ENCODE results near the gene CPM. TPM values are rescaled to one million over a fixed set of nuclear protein-coding genes. Genes with fewer than 3 reads are reported as not detected.
"Not testable (repeated sequence)": the region's sequence is repeated elsewhere in the genome, so short reads cannot be mapped to it uniquely, and the experiment has no call there.

The CPM gene
- total RNA-seq, 2 experiments from 2014 or later: 1.1 to 1.4 TPM

DNA sequence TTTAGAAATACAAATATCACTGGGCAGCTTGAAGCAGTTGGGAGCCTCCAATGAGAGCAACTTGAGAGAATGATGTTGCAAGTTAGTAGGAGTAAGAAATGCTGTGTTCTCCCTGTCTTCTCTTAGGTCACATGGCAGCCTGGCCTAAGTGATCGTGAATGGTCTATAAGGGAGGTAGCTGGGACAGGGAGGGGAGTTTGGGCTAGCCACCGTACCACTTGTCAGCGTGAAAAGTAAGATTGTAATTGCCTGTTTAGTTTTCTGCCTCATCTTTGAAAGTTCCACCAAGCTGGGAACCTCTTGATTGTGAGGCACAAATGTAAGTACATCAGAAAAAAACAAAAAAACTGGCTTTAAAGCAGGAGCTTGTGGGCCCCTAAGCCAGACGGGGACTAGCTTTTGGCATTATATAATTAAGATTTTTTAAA is 88.6 kb downstream of the CPM start:
- no peak overlapping the region for H3K27ac Mint-ChIP-seq
- no peaks in the 10 kb centered on the region for H3K9me3 Mint-ChIP-seq
- H3K4me1 Mint-ChIP-seq: no peaks in the 10 kb centered on the region
- DNase-seq: no peak
- no peak overlapping the region for H3K4me3 Mint-ChIP-seq
- H3K27me3 Mint-ChIP-seq: no peaks in the 10 kb centered on the region
- CTCF ChIA-PET: interaction anchor here (2.0 to 4.2 kb wide), 2 partner anchors 14 to 16 kb away, joined by 4 to 27 read pairs; no protein-coding TSS in a partner anchor
- peaks cover 38% of the 10 kb centered on the region for H3K36me3 Mint-ChIP-seq (ENCODE audit: low read depth)
- POLR2A ChIA-PET: interaction anchor here (1.3 to 2.5 kb wide), 5 partner anchors 8 to 35 kb away, joined by 3 to 8 read pairs (median 6); no protein-coding TSS in a partner anchor

DNA sequence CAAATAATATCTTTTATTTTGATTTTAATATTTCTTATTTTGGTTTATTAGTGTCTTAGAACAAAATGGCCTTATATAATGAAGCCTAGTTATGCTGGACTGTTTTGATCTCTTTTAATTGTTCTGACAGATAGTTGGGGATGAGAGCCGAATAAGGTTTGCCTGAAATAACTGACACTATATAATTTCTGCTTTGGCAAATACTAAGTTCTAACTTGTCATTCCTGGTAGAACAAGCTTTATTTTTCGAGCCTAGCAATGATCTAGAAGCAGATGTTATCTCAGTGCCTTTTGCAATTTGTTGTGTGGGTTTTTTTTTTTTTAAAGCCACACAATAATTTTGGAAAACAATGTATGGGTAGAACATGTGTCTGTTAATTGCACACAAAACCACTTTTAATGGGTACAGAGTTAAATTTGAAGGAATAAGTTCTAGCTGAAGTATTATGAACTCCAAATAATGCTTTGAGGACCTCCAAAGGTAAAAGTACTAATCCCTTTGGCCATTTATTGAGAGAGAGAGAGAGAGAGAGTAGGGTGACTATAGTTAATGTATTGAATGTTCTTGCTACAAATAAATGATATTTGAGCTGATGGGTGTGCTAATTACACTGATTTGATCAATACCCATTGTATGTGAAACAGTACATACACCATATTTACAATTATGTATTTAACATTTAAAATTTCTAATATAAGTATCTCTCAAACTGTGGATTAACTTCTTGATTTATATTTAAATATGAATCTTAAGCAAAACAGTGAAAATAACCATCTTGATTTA is 90.0 kb downstream of the CPM start:
- CTCF ChIA-PET: interaction anchor here (0.9 to 4.2 kb wide), 3 partner anchors 9 to 15 kb away, joined by 4 to 27 read pairs (median 5); no protein-coding TSS in a partner anchor
- H3K4me3 Mint-ChIP-seq: no peak overlapping the region
- peaks cover 51% of the 10 kb centered on the region for H3K36me3 Mint-ChIP-seq (ENCODE audit: low read depth)
- no peak overlapping the region for H3K27ac Mint-ChIP-seq
- H3K4me1 Mint-ChIP-seq: peaks cover 3% of the 10 kb centered on the region
- H3K27me3 Mint-ChIP-seq: no peaks in the 10 kb centered on the region
- H3K9me3 Mint-ChIP-seq: no peaks in the 10 kb centered on the region
- POLR2A ChIA-PET: interaction anchor here (0.9 to 2.5 kb wide), 4 partner anchors 11 to 569 kb away, joined by 3 to 8 read pairs (median 4); no protein-coding TSS in a partner anchor
- no peak for DNase-seq

DNA sequence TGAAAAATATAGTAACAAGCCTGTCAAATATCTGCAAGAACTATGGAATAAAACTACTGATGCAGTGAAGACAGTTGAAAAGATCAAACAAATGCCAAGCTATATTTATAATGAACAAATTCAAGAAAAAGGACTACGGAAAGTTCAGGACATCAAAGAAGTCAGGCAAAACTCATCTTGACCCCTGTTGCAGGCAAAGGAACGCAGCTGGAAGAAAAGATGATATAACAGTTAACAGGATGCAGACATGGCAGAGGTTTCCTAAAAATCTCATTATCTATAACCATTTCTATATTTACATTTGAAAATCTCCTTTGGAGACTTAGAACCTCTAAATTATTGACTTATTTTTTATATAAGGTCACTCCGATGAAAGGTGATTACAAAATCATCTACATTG is 90.8 kb downstream of the CPM start:
- H3K36me3 Mint-ChIP-seq (ENCODE audit: low read depth): peaks cover 56% of the 10 kb centered on the region

DNA sequence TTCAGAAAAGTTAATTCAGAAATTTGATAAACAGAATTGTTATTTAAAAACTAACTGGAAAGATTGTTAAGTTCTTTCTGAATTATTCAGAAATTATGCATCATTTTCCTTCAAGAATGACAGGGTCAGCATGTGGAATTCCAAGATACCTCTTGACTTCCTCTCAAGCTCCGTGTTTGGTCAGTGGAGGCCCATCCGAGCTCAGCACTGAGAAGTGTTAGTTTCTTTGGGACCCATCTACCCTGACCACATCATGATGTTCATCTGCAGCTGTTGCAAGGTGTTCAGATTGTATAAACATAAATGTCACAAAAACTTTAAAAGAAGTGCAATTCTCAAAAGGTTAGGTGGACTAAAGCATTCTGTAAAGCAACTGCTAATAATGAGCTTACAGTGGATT is 91.3 kb downstream of the CPM start:
- Mint-ChIP-seq H3K36me3 (ENCODE audit: low read depth) (peaks cover 57% of the 10 kb centered on the region), H3K27me3 (no peaks in the 10 kb centered on the region), H3K9me3 (no peaks in the 10 kb centered on the region), H3K27ac (no peak overlapping the region), H3K4me1 (peaks cover 3% of the 10 kb centered on the region), H3K4me3 (no peak overlapping the region)
- CTCF ChIA-PET: interaction anchor here (4.2 kb wide), 1 partner anchor 11 kb away, joined by 27 read pairs; no protein-coding TSS in a partner anchor
- DNase-seq: no peak
- POLR2A ChIA-PET: no interaction called here

More for the DNA sequence above, 90.8 kb downstream of the CPM start:
- H3K4me3 Mint-ChIP-seq: no peak overlapping the region
- H3K27ac Mint-ChIP-seq: no peak overlapping the region
- DNase-seq: no peak
- POLR2A ChIA-PET: interaction anchor here (2.5 kb wide), 1 partner anchor 12 kb away, joined by 8 read pairs; no protein-coding TSS in a partner anchor
- no peaks in the 10 kb centered on the region for H3K27me3 Mint-ChIP-seq
- CTCF ChIA-PET: interaction anchor here (4.2 kb wide), 1 partner anchor 11 kb away, joined by 27 read pairs; no protein-coding TSS in a partner anchor
- H3K4me1 Mint-ChIP-seq: peaks cover 3% of the 10 kb centered on the region
- H3K9me3 Mint-ChIP-seq: no peaks in the 10 kb centered on the region

DNA sequence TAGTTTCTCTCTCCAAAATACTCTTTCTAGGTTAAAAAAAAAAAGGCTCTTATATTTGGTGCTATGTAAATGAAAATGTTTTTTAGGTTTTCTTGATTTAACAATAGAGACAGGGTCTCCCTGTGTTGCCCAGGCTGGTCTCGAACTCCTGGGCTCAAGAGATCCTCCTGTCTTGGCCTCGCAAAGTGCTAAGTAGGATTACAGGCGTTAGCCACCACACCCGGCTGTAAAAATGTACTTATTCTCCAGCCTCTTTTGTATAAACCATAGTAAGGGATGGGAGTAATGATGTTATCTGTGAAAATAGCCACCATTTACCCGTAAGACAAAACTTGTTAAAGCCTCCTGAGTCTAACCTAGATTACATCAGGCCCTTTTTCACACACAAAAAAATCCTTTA is 91.8 kb downstream of the CPM start:
- CTCF ChIA-PET: interaction anchor here (4.2 kb wide), 1 partner anchor 11 kb away, joined by 27 read pairs; no protein-coding TSS in a partner anchor
- POLR2A ChIA-PET, H3K4me3 Mint-ChIP-seq, H3K27me3 Mint-ChIP-seq, DNase-seq, H3K9me3 Mint-ChIP-seq, H3K27ac Mint-ChIP-seq, H3K4me1 Mint-ChIP-seq: not testable (repeated sequence)
- H3K36me3 Mint-ChIP-seq (ENCODE audit: low read depth): peaks cover 57% of the 10 kb centered on the region

DNA sequence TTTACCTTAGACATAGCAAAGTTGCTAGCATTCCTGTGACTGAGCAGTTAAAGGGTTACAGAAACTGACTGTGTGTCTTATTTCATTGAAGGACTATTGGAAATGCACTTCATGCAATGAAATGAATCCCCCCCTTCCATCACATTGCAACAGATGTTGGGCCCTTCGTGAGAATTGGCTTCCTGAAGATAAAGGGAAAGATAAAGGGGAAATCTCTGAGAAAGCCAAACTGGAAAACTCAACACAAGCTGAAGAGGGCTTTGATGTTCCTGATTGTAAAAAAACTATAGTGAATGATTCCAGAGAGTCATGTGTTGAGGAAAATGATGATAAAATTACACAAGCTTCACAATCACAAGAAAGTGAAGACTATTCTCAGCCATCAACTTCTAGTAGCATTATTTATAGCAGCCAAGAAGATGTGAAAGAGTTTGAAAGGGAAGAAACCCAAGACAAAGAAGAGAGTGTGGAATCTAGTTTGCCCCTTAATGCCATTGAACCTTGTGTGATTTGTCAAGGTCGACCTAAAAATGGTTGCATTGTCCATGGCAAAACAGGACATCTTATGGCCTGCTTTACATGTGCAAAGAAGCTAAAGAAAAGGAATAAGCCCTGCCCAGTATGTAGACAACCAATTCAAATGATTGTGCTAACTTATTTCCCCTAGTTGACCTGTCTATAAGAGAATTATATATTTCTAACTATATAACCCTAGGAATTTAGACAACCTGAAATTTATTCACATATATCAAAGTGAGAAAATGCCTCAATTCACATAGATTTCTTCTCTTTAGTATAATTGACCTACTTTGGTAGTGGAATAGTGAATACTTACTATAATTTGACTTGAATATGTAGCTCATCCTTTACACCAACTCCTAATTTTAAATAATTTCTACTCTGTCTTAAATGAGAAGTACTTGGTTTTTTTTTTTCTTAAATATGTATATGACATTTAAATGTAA is 93.5 kb downstream of the CPM start:
- POLR2A ChIA-PET: interaction anchor here (1.7 kb wide), 1 partner anchor 9 kb away, joined by 4 read pairs; no protein-coding TSS in a partner anchor
- DNase-seq: no peak

DNA sequence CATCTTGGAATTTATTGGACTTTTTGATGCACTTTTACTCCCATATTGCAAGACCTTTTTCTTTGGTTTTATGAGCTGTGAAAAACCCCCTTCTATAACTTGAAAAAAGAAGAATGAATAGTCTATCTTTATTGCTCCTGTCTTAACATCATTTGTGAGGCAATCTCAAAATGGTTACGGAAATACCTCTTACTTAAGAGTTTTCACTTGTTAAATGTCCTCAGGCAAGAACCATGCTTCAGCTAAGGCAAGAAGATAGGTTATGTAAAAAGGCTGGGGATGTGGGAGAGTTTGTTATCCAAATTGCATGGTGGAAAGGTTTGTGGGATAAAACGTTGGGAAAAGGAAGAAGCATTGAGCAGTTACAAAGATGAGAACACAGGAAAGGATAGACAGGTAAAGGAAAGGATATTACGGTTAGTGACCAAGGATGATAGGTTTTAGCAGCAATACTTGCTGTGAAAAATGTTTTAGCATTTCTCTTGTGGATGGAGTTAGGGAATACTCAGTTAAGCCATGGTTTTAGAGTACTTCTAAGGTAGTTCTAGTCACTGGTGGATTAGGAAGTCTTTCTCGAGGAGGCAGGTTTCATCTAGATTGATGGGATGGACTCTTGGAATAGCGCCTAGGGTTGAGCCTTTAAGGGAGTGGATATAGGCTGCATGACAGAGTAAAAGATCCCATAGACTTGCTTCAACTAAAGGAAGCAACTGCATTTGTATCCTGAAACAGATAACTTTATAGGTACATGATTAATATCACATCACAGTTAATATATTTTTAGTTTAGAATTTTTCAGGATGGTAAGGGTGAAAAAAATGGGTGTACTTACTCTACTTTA is 94.7 kb downstream of the CPM start:
- POLR2A ChIA-PET: no interaction called here
- no peak for DNase-seq
- Mint-ChIP-seq H3K27me3 (no peaks in the 10 kb centered on the region), H3K27ac (no peak overlapping the region), H3K9me3 (no peaks in the 10 kb centered on the region), H3K36me3 (ENCODE audit: low read depth) (peaks cover 58% of the 10 kb centered on the region), H3K4me1 (peaks cover 9% of the 10 kb centered on the region), H3K4me3 (no peak overlapping the region)
- CTCF ChIA-PET: no interaction called here

More for the DNA sequence above, 93.5 kb downstream of the CPM start:
- no peak overlapping the region for H3K27ac Mint-ChIP-seq
- peaks cover 62% of the 10 kb centered on the region for H3K36me3 Mint-ChIP-seq (ENCODE audit: low read depth)
- no peaks in the 10 kb centered on the region for H3K9me3 Mint-ChIP-seq
- H3K4me1 Mint-ChIP-seq: peaks cover 7% of the 10 kb centered on the region
- no peak overlapping the region for H3K4me3 Mint-ChIP-seq
- no peaks in the 10 kb centered on the region for H3K27me3 Mint-ChIP-seq
- CTCF ChIA-PET: interaction anchor here (0.7 kb wide), 2 partner anchors 9 to 32 kb away, joined by 3 to 5 read pairs; partner anchors contain the start of gene MDM2

DNA sequence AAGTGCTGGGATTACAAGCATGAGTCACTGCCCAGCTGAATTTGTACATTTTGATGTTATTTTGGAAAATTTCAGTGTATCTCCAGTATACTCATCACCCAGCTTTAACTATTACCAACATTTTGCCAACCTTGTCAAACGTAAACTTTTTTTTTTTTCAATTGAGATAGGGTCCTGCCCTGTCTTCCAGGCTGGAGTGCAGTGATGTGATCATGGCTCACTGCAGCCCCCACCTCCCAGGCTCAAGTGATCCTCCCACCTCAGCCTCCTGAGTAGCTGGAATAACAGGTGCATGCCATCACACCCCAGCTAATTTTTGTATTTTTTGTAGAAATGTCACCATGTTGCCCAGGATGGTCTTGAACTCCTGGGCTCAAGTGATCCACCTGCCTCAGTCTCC is 95.8 kb downstream of the CPM start:
- Mint-ChIP-seq H3K27me3 (no peaks in the 10 kb centered on the region), H3K36me3 (ENCODE audit: low read depth) (peaks cover 52% of the 10 kb centered on the region), H3K9me3 (no peaks in the 10 kb centered on the region), H3K4me1 (peaks cover 9% of the 10 kb centered on the region), H3K4me3 (no peak overlapping the region), H3K27ac (no peak overlapping the region)
- DNase-seq: no peak
- ChIA-PET POLR2A (interaction anchor here (1.1 to 1.5 kb wide), 5 partner anchors 8 to 26 kb away, joined by 3 to 6 read pairs (median 3); no protein-coding TSS in a partner anchor), CTCF (interaction anchor here (0.8 to 1.3 kb wide), 3 partner anchors 19 to 30 kb away, joined by 3 to 6 read pairs (median 3); partner anchors contain the start of gene MDM2)

DNA sequence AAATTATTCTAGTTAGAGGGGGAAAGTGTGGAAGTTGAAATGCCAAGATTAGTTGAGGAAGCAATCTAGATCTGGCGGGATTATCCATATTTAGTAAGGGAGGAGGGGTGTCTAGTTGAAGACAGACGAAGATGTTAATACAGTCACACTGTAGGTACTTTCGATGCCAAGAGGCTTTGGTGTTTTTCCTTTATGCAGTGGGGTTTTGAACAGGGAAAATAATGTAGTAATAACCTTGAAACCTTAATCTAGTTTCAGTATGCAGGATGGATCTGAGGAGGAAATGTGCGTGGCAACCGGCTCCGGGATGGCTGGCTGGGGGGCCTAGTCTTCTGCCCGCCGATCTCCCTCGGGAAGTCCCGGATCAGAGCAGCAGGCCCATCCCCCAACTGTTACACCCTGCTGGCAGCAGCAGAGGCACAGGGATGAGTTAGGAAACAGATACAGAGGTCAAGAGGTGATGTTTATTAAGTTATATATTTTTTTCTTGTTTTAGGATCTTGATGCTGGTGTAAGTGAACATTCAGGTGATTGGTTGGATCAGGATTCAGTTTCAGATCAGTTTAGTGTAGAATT is 97.5 kb downstream of the CPM start:
- no peaks in the 10 kb centered on the region for H3K27me3 Mint-ChIP-seq
- POLR2A ChIA-PET: interaction anchor here (1.5 to 1.8 kb wide), 2 partner anchors 10 kb away, joined by 5 to 6 read pairs; no protein-coding TSS in a partner anchor
- H3K4me1 Mint-ChIP-seq: peaks cover 13% of the 10 kb centered on the region
- H3K36me3 Mint-ChIP-seq (ENCODE audit: low read depth): peaks cover 53% of the 10 kb centered on the region
- CTCF ChIA-PET: no interaction called here
- DNase-seq: no peak
- no peaks in the 10 kb centered on the region for H3K9me3 Mint-ChIP-seq
- no peak overlapping the region for H3K4me3 Mint-ChIP-seq
- H3K27ac Mint-ChIP-seq: no peak overlapping the region

DNA sequence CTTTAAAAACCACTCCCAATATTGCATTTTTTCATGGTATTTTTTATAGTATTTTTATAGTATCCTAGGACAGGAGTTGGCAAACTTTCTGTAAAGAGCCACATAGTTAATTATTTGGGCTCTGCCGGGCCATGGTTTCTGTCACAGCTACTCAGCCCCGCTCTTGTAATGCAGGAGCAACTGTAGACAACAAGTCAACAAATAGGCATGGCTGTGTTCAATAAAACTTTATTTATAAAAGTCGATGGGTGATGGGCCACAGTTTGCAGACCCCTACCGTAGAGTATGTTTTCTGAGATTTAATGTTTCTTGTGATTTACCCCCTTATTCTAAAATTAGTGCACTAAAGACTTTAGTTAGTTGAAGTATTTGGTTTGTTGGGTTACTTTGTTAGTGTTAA is 99.5 kb downstream of the CPM start:
- CTCF ChIA-PET: interaction anchor here (1.3 to 1.4 kb wide), 2 partner anchors 10 to 21 kb away, joined by 3 to 5 read pairs; no protein-coding TSS in a partner anchor
- H3K27ac Mint-ChIP-seq: no peak overlapping the region
- no peak for DNase-seq
- no peaks in the 10 kb centered on the region for H3K27me3 Mint-ChIP-seq
- peaks cover 20% of the 10 kb centered on the region for H3K4me1 Mint-ChIP-seq
- no peaks in the 10 kb centered on the region for H3K9me3 Mint-ChIP-seq
- H3K36me3 Mint-ChIP-seq (ENCODE audit: low read depth): peaks cover 57% of the 10 kb centered on the region
- H3K4me3 Mint-ChIP-seq: no peak overlapping the region
- POLR2A ChIA-PET: interaction anchor here (1.8 kb wide), 1 partner anchor 12 kb away, joined by 5 read pairs; no protein-coding TSS in a partner anchor

DNA sequence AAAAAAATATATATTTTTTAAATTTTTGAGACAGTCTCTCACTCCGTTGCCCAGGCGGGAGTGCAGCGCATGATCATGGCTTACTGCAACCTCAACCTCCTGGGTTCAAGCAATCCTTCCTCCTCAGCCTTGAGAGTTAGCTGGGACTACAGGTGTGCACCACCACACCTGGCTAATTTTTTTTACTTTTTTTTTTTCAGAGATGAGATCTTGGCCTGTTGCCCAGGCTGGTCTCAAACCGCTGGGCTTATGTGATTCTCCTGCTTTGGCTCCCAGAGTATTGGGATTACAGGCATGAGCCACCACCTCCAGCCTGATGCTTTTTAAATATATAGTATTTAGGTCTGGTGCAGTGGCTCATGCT is 100.5 kb downstream of the CPM start:
- Mint-ChIP-seq H3K27ac (no peak overlapping the region), H3K36me3 (ENCODE audit: low read depth) (peaks cover 51% of the 10 kb centered on the region), H3K9me3 (no peaks in the 10 kb centered on the region), H3K27me3 (no peaks in the 10 kb centered on the region), H3K4me1 (peaks cover 17% of the 10 kb centered on the region), H3K4me3 (no peak overlapping the region)
- ChIA-PET CTCF (interaction anchor here (1.1 to 3.4 kb wide), 3 partner anchors 10 to 18 kb away, joined by 4 to 65 read pairs (median 4); no protein-coding TSS in a partner anchor), POLR2A (no interaction called here)
- DNase-seq: no peak

Data from activated CD4-positive, alpha-beta memory T cell treated with anti-CD3 and anti-CD28 coated beads, Interleukin-2, amount 10 ng/mL, durations not matched to agents 7 days and 5 days (primary cell).